Measurements from ENCODE around the gene UGT1A4. TPM values are rescaled to one million over a fixed set of nuclear protein-coding genes. Genes with fewer than 3 reads are reported as not detected.

Gene UGT1A4
- total RNA-seq, 1 donor, result not detected

GRCh38 chr2:233799716-233800115 lies 81.2 kb downstream of the UGT1A4 start:
- Histone ChIP-seq H3K27ac (ENCODE audit: low read depth, low read length) (no peak overlapping the region), H2AFZ (ENCODE audit: low read length) (no peak overlapping the region), H3K36me3 (ENCODE audit: insufficient read depth, low read length) (no peaks in the 10 kb centered on the region), H3K9me3 (ENCODE audit: low read depth, low read length) (no peaks in the 10 kb centered on the region), H3K79me2 (ENCODE audit: insufficient read depth, low read length) (no peaks in the 10 kb centered on the region), H3K27me3 (ENCODE audit: insufficient read depth, low read length) (peaks cover 6% of the 10 kb centered on the region), H3K4me3 (ENCODE audit: insufficient read depth, low read length) (no peak overlapping the region), H3K4me1 (ENCODE audit: insufficient read depth, low read length) (no peaks in the 10 kb centered on the region), H4K20me1 (ENCODE audit: insufficient read depth, low read length) (no peaks in the 10 kb centered on the region), H3K4me2 (ENCODE audit: insufficient read depth, low read length) (no peak overlapping the region)
- peak; percentile 36 for DNase-seq (ENCODE audit: insufficient read length, low spot score, missing footprints)
- no peak for TF ChIP-seq CTCF (IDR thresholded peaks at IDR 0.05; ENCODE audit: extremely low read depth, low read depth, low read length)

DNA sequence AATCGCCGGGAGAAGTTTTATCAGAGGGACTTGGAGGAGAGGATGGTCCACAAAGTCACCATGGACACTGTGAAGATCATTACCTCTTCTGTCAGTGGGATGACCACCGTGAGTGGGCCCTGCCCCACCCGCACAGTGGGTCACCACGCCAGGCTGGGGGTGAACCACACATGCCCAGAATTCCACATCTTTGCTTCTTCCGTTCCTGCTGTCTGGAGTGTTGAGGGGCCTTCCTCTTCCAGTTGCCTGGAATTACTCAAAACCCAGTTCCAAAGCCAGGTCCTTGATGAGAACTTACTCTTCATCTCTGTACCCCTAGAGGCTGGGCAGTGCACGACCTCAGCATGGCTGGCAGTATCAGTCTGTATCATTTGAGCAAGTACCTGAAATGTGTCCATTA lies 81.7 kb downstream of the UGT1A4 start:
- Histone ChIP-seq H4K20me1 (ENCODE audit: insufficient read depth, low read length) (no peaks in the 10 kb centered on the region), H2AFZ (ENCODE audit: low read length) (no peak overlapping the region), H3K27ac (ENCODE audit: low read depth, low read length) (no peak overlapping the region), H3K9me3 (ENCODE audit: low read depth, low read length) (no peaks in the 10 kb centered on the region), H3K4me3 (ENCODE audit: insufficient read depth, low read length) (no peak overlapping the region), H3K79me2 (ENCODE audit: insufficient read depth, low read length) (no peaks in the 10 kb centered on the region), H3K4me1 (ENCODE audit: insufficient read depth, low read length) (no peaks in the 10 kb centered on the region), H3K36me3 (ENCODE audit: insufficient read depth, low read length) (no peaks in the 10 kb centered on the region), H3K4me2 (ENCODE audit: insufficient read depth, low read length) (no peak overlapping the region), H3K27me3 (ENCODE audit: insufficient read depth, low read length) (peaks cover 10% of the 10 kb centered on the region)
- peak; percentile 58 for DNase-seq (ENCODE audit: insufficient read length, low spot score, missing footprints)
- TF ChIP-seq CTCF (IDR thresholded peaks at IDR 0.05; ENCODE audit: extremely low read depth, low read depth, low read length), result no peak

GRCh38 chr2:233801357-233802131 lies 83.0 kb downstream of the UGT1A4 start:
- no peak for TF ChIP-seq CTCF (IDR thresholded peaks at IDR 0.05; ENCODE audit: extremely low read depth, low read depth, low read length)
- no peaks in the 10 kb centered on the region for H4K20me1 ChIP-seq (ENCODE audit: insufficient read depth, low read length)
- H3K4me2 ChIP-seq (ENCODE audit: insufficient read depth, low read length), result no peak overlapping the region
- H3K36me3 ChIP-seq (ENCODE audit: insufficient read depth, low read length), result no peaks in the 10 kb centered on the region
- H2AFZ ChIP-seq (ENCODE audit: low read length), result no peak overlapping the region
- DNase-seq (ENCODE audit: insufficient read length, low spot score, missing footprints), result peak; percentile 62
- no peaks in the 10 kb centered on the region for H3K4me1 ChIP-seq (ENCODE audit: insufficient read depth, low read length)
- no peaks in the 10 kb centered on the region for H3K79me2 ChIP-seq (ENCODE audit: insufficient read depth, low read length)
- H3K9me3 ChIP-seq (ENCODE audit: low read depth, low read length), result no peaks in the 10 kb centered on the region
- peaks cover 16% of the 10 kb centered on the region for H3K27me3 ChIP-seq (ENCODE audit: insufficient read depth, low read length)
- H3K4me3 ChIP-seq (ENCODE audit: insufficient read depth, low read length), result no peak overlapping the region
- no peak overlapping the region for H3K27ac ChIP-seq (ENCODE audit: low read depth, low read length)

DNA sequence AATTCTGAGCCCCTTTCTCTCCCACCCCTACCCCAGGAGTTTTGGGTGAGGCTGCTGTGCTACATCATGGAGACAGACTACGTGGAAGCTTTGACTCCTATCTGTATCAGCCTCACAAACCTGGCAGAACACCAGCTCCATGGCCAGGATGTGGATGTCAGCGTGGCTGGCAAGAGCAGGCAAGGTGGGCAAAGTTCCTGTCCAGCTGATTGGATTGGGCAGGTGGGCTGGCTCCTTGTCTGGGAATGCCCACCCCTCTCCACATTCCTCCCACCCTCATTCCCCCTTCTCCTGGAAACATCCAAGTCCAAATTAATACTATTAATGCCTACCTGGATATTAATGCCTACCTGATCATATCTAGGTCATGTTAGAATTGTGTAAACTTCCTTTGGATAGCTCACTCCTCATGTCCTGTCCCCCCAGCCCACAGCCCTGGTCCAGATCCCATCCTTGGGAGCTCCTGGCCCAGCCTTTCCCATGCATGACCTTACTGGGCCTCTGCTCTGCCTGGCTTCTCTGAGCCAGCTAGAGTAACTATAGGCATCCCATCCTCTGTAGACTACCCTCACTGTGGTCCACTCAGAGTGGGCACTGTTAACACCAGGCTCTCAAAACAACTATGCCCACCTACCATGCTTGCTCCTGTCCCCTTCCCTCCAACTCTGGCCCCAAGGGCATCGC lies 83.7 kb downstream of the UGT1A4 start:
- Histone ChIP-seq H3K4me2 (ENCODE audit: insufficient read depth, low read length) (no peak overlapping the region), H3K9me3 (ENCODE audit: low read depth, low read length) (no peaks in the 10 kb centered on the region), H3K27ac (ENCODE audit: low read depth, low read length) (no peak overlapping the region), H3K79me2 (ENCODE audit: insufficient read depth, low read length) (no peaks in the 10 kb centered on the region), H4K20me1 (ENCODE audit: insufficient read depth, low read length) (no peaks in the 10 kb centered on the region), H3K4me3 (ENCODE audit: insufficient read depth, low read length) (no peak overlapping the region), H2AFZ (ENCODE audit: low read length) (no peak overlapping the region), H3K27me3 (ENCODE audit: insufficient read depth, low read length) (peaks cover 18% of the 10 kb centered on the region), H3K36me3 (ENCODE audit: insufficient read depth, low read length) (no peaks in the 10 kb centered on the region), H3K4me1 (ENCODE audit: insufficient read depth, low read length) (no peaks in the 10 kb centered on the region)
- TF ChIP-seq CTCF (IDR thresholded peaks at IDR 0.05; ENCODE audit: extremely low read depth, low read depth, low read length), result no peak
- DNase-seq (ENCODE audit: insufficient read length, low spot score, missing footprints), result no peak
